CD4-positive, alpha-beta T cell (primary cell): ENCODE results near the gene CELSR2. TPM values are rescaled to one million over a fixed set of nuclear protein-coding genes. Genes with fewer than 3 reads are reported as not detected.

Experiments used
- ATAC-seq: fragments of 200-7000 bp; cut with Tn5 transposase; one replicate; pipeline ENCODE4 v1.10.0; 2022; ENCODE audit warnings: mild to moderate bottlenecking; ENCODE audit not compliant: poor library complexity
- CTCF ChIA-PET: fragments of 350-600 bp; sonication (Branson Sonifier 250); formaldehyde crosslinking; loops from one replicate; lab custom pipeline; 2021; ENCODE audit warnings: antibody characterized with exemption, inconsistent platforms; lab: Charles Lee
- POLR2A ChIA-PET: fragments of 350-600 bp; sonication (Branson Sonifier 250); formaldehyde crosslinking; loops from one replicate; lab custom pipeline; 2021; ENCODE audit warnings: antibody characterized with exemption, inconsistent platforms; lab: Charles Lee
- DNase-seq, 14 experiments: peaks; one replicate each; pipeline ENCODE4 v3.0.0-alpha.2; 2013 to 2020; ENCODE audit warnings: mixed read lengths in 2 of 14
- H3K27ac ChIP-seq, 2 donors: one replicate each; pipeline versions ENCODE4 v1.5.1 to v1.7.0; 2013; ENCODE audit warnings: low read length in 2 of 2, low read depth in 1 of 2, mild to moderate bottlenecking in 1 of 2
- H3K27me3 ChIP-seq, 2 experiments: 1 replicate in 1 of 2; 2 replicates in 1 of 2; pipeline versions ENCODE4 v1.6.1 to v1.7.0; 2013; ENCODE audit warnings: low read length in 2 of 2, control low read depth in 1 of 2, mild to moderate bottlenecking in 1 of 2, moderate library complexity in 1 of 2; ENCODE audit not compliant: insufficient read depth in 2 of 2, control insufficient read depth in 1 of 2
- H3K36me3 ChIP-seq: one replicate; pipeline ENCODE4 v1.6.1; 2013; ENCODE audit warnings: low read length, control low read depth; ENCODE audit not compliant: insufficient read depth
- H3K4me1 ChIP-seq: one replicate; pipeline ENCODE4 v1.6.1; 2013; ENCODE audit warnings: low read length, control low read depth; ENCODE audit not compliant: insufficient read depth
- H3K4me3 ChIP-seq: one replicate; pipeline ENCODE4 v1.5.1; 2013; ENCODE audit warnings: mild to moderate bottlenecking, low read length, moderate library complexity
- H3K9me3 ChIP-seq, 2 experiments: 1 replicate in 1 of 2; 2 replicates in 1 of 2; pipeline versions ENCODE4 v1.6.1 to v1.7.0; 2013; ENCODE audit warnings: low read length in 2 of 2, mild to moderate bottlenecking in 2 of 2, control low read depth in 1 of 2, moderate library complexity in 1 of 2; ENCODE audit not compliant: control insufficient read depth in 1 of 2, insufficient read depth in 1 of 2
- H3K27ac Mint-ChIP-seq: one replicate; pipeline ENCODE4 v1.8.0; 2020; ENCODE audit warnings: mixed read lengths
- H3K27me3 Mint-ChIP-seq: one replicate; pipeline ENCODE4 v1.8.0; 2021; ENCODE audit warnings: mixed read lengths
- H3K36me3 Mint-ChIP-seq: one replicate; pipeline ENCODE4 v1.8.0; 2021; ENCODE audit warnings: low read depth, mixed read lengths
- H3K4me1 Mint-ChIP-seq: one replicate; pipeline ENCODE4 v1.8.0; 2021; ENCODE audit warnings: low read depth, mixed read lengths
- H3K4me3 Mint-ChIP-seq: one replicate; pipeline ENCODE4 v1.8.0; 2020; ENCODE audit warnings: mild to moderate bottlenecking, mixed read lengths
- H3K9me3 Mint-ChIP-seq: one replicate; pipeline ENCODE4 v1.8.0; 2020; ENCODE audit warnings: mixed read lengths
- intact Hi-C, 2 experiments: fragments of 100-400 bp; cut with DNase I in 1 of 2; cut with micrococcal nuclease in 1 of 2; formaldehyde crosslinking; loops; one replicate each; pipeline versions ENCODE4 v1.15.1 to v1.9.0; 2023 to 2025; cut with DNase I, micrococcal nuclease
- total RNA-seq, 174 experiments: library from RNA in 2 of 174; stranded (reverse) in 2 of 174; gene quantifications; one replicate each; pipeline ENCODE4 v1.2.3 and lab custom pipeline; 2021 to 2026
- TF ChIP-seq, protein P1 (sequence below): fragments of 200-600 bp; IDR thresholded peaks from one replicate; pipeline ENCODE4 v1.8.0; 2022; ENCODE audit warnings: antibody characterized with exemption, mild to moderate bottlenecking

CELSR2 gene
- total RNA-seq, 2 experiments from 2014 or later: 3.6 TPM

DNA sequence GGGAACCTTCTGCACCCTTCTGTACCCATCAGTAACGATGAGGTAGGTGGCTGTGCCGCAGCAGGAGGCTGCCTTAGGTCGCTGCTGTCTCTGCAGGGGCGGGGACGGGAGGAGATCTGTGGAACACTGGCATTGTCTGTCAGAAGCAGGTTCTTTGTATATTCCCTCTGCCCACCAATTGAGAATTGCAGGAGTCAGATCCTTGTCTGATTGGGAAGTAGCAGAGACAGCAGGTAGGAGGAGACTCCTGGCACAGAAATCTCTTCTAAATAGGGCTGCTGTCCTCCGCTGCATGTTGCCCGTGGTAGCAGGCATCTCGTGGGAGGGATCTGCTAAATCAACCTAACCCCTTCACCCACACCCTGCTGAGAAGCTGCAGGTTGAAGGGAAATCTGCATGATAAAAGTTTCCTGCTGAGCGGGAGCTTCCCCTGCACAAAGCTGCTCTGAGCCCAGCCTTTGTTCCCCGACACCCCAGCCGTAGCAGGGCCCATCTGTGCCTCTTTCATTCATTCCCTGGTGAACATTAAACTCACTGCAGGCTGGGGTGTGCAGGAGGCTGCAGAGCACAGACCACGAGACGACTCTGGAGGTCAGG is 19.7 kb upstream of the CELSR2 start:
- peaks cover 83% of the 10 kb centered on the region for H3K36me3 ChIP-seq
- no peak overlapping the region for H3K27ac Mint-ChIP-seq
- ChIA-PET POLR2A (no interaction called here), CTCF (no interaction called here)
- peaks cover 9% of the 10 kb centered on the region for H3K4me1 Mint-ChIP-seq
- intact Hi-C loops: no loop called here
- no peak overlapping the region for H3K4me3 Mint-ChIP-seq
- peaks cover 83% of the 10 kb centered on the region for H3K36me3 Mint-ChIP-seq
- no peak overlapping the region for H3K4me3 ChIP-seq
- ATAC-seq (no peak), DNase-seq (no peak)
- no peaks in the 10 kb centered on the region for H3K27me3 Mint-ChIP-seq
- no peaks in the 10 kb centered on the region for H3K27me3 ChIP-seq
- TF ChIP-seq, protein P1, sequence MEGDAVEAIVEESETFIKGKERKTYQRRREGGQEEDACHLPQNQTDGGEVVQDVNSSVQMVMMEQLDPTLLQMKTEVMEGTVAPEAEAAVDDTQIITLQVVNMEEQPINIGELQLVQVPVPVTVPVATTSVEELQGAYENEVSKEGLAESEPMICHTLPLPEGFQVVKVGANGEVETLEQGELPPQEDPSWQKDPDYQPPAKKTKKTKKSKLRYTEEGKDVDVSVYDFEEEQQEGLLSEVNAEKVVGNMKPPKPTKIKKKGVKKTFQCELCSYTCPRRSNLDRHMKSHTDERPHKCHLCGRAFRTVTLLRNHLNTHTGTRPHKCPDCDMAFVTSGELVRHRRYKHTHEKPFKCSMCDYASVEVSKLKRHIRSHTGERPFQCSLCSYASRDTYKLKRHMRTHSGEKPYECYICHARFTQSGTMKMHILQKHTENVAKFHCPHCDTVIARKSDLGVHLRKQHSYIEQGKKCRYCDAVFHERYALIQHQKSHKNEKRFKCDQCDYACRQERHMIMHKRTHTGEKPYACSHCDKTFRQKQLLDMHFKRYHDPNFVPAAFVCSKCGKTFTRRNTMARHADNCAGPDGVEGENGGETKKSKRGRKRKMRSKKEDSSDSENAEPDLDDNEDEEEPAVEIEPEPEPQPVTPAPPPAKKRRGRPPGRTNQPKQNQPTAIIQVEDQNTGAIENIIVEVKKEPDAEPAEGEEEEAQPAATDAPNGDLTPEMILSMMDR: no peak
- no peaks in the 10 kb centered on the region for H3K9me3 ChIP-seq
- H3K27ac ChIP-seq: no peak overlapping the region
- no peaks in the 10 kb centered on the region for H3K4me1 ChIP-seq
- H3K9me3 Mint-ChIP-seq: no peaks in the 10 kb centered on the region

DNA sequence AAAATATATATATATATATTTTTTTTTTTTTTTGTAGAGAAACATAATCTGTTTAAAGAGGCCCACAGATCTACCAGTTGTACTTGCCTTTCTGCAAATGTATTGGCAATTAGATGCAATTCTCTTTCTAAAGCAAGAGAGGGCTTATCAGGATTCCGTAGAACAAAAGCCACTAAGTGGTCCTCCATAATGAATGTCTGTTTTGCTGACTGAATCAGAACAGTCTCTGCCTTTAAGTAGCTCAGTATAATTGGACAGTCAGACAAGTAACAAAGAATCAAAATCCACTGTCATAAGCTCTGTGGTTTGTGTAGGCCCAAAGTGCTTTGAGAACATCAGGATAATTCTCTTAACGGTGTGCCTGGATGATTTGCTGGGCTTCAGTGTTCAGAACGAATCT is 18.3 kb upstream of the CELSR2 start:
- Mint-ChIP-seq H3K4me3 (no peak overlapping the region), H3K36me3 (peaks cover 85% of the 10 kb centered on the region), H3K4me1 (peaks cover 8% of the 10 kb centered on the region), H3K9me3 (no peaks in the 10 kb centered on the region), H3K27me3 (no peaks in the 10 kb centered on the region), H3K27ac (peak overlapping the region; percentile 18)
- no peak overlapping the region for H3K4me3 ChIP-seq
- no peak for ATAC-seq
- ChIA-PET POLR2A (interaction anchor here (2.0 kb wide), 1 partner anchor 17 kb away, joined by 7 read pairs; the partner anchor contains the start of gene SARS1), CTCF (interaction anchor here (0.7 kb wide), 1 partner anchor 527 kb away, joined by 3 read pairs; no protein-coding TSS in a partner anchor)
- intact Hi-C loops: no loop called here
- peaks cover 84% of the 10 kb centered on the region for H3K36me3 ChIP-seq
- TF ChIP-seq, protein P1: no peak
- no peak overlapping the region for H3K27ac ChIP-seq
- no peaks in the 10 kb centered on the region for H3K9me3 ChIP-seq
- H3K27me3 ChIP-seq: no peaks in the 10 kb centered on the region
- peaks cover 3% of the 10 kb centered on the region for H3K4me1 ChIP-seq
- no peak for DNase-seq

GRCh38 chr1:109235137-109235536 is 14.2 kb upstream of the CELSR2 start:
- Histone ChIP-seq H3K27ac (no peak overlapping the region), H3K9me3 (no peaks in the 10 kb centered on the region), H3K36me3 (peaks cover 82% of the 10 kb centered on the region), H3K27me3 (no peaks in the 10 kb centered on the region), H3K4me3 (no peak overlapping the region), H3K4me1 (peaks cover 5% of the 10 kb centered on the region)
- ATAC-seq (no peak), DNase-seq (peak in 1 of 14 experiments; percentile 16)
- H3K4me1 Mint-ChIP-seq: peaks cover 12% of the 10 kb centered on the region
- H3K36me3 Mint-ChIP-seq: peaks cover 84% of the 10 kb centered on the region
- CTCF ChIA-PET: no interaction called here
- intact Hi-C loops: no loop called here
- TF ChIP-seq, protein P1: no peak
- POLR2A ChIA-PET: no interaction called here
- no peak overlapping the region for H3K4me3 Mint-ChIP-seq
- no peaks in the 10 kb centered on the region for H3K27me3 Mint-ChIP-seq
- H3K27ac Mint-ChIP-seq: peak overlapping the region; percentile 71
- H3K9me3 Mint-ChIP-seq: no peaks in the 10 kb centered on the region
